Medulla oblongata (tissue), 1 donor: ENCODE results near the gene BGN.
A peak's percentile ranks its signal among the peaks of the same experiment; 100 is the strongest.

Source experiments
- DNase-seq: peaks from one replicate; pipeline ENCODE4 v3.0.0-alpha.2; 2015; ENCODE audit errors: extremely low spot score

BGN gene

GRCh38 chrX:153494541-153495361, at the start of gene BGN:
Gene BGN (plus strand): TSS chrX:153494980. CDS start chrX:153504632, 9,652 bp downstream.
- peak; percentile 9 for DNase-seq

GRCh38 chrX:153445106-153445855, 49.5 kb upstream of the BGN start:
- no peak for DNase-seq

- DNase-seq = no peak
Observed at GRCh38 chrX:153445856-153446635, 48.7 kb upstream of the BGN start, which contains the start of gene TREX2. Gene TREX2 (minus strand): TSS chrX:153446056. CDS start chrX:153445430, 626 bp downstream.

- DNase-seq = no peak
Observed at GRCh38 chrX:153446636-153446936, 48.2 kb upstream of the BGN start.

GRCh38 chrX:153446950-153447580, 47.7 kb upstream of the BGN start:
- no peak for DNase-seq

GRCh38 chrX:153447581-153447960, 47.2 kb upstream of the BGN start:
- no peak for DNase-seq

GRCh38 chrX:153448556-153449367, 46.0 kb upstream of the BGN start:
- no peak for DNase-seq

- DNase-seq = no peak
Observed at GRCh38 chrX:153449368-153450113, 45.2 kb upstream of the BGN start.

GRCh38 chrX:153450114-153450948, 44.4 kb upstream of the BGN start:
- DNase-seq = no peak

- no peak for DNase-seq
Observed at GRCh38 chrX:153450949-153451277, 43.9 kb upstream of the BGN start.

- no peak for DNase-seq
Observed at GRCh38 chrX:153454901-153455550, 39.8 kb upstream of the BGN start.

GRCh38 chrX:153455571-153455970, 39.2 kb upstream of the BGN start:
- no peak for DNase-seq

GRCh38 chrX:153456161-153456560, 38.6 kb upstream of the BGN start:
- peak; percentile 25 for DNase-seq

GRCh38 chrX:153456704-153457103, 38.1 kb upstream of the BGN start:
- no peak for DNase-seq

GRCh38 chrX:153457136-153457825, 37.5 kb upstream of the BGN start:
- DNase-seq = no peak

- no peak for DNase-seq
Observed at GRCh38 chrX:153457827-153458466, 36.8 kb upstream of the BGN start.

GRCh38 chrX:153458476-153458875, 36.3 kb upstream of the BGN start:
- DNase-seq = no peak

GRCh38 chrX:153459986-153460385, 34.8 kb upstream of the BGN start:
- DNase-seq = no peak
